ENCODE data around the gene CA10.

- TF ChIP-seq CTCF (IDR thresholded peaks at IDR 0.05; ENCODE audit: low read depth, low read length, poor library complexity, severe bottlenecking) (no peak), EZH2phosphoT487 (IDR thresholded peaks at IDR 0.05; ENCODE audit: borderline replicate concordance, low read length) (no peak)
Measured at GRCh38 chr17:51638971-51639370, 519.5 kb downstream of the CA10 start.

Data from DOHH2 (cell line).